ENCODE data around the gene TMEM178B.

Gene TMEM178B

GRCh38 chr7:141225916-141226618, 152.2 kb downstream of the TMEM178B start:
- DNase-seq = no peak

DNA sequence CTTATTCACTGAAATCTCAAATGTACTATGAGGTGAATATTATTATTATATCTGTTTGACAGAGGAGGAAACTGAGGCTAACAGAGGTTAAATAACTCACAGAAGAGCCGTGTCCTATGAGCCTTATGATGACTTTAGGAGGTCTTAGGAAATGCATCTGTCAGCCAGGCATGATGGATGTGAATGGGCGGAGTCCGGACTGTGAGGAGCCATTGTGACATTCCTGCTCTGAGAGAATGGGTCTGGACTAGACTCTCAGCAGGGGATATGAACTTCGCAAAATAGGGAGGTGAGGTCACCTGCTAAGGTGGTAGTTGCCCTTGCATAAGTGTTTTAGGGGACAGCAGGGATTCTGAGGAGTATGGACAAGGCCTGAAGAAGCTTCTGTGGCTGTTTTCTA, 153.6 kb downstream of the TMEM178B start:
- DNase-seq = no peak

DNA sequence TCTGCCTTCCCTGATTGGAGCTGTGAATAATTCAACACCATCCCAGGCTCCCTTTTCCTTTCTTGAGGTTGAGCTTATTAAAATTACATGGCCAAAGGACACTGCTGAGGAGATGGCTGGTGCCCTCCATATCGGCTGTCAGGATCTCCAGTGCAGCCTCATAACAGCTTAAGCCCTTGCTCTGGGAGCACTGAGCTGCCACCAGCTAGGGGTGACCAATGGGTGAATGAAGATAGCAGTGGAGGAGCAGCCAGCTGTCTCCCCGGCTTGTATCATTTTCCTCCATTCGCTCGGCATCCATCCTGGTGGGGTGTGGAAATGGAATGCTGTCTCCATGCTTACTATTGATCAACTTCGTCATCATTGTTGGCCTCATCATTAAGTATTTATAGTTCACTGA, 154.6 kb downstream of the TMEM178B start:
- no peak for DNase-seq

DNA sequence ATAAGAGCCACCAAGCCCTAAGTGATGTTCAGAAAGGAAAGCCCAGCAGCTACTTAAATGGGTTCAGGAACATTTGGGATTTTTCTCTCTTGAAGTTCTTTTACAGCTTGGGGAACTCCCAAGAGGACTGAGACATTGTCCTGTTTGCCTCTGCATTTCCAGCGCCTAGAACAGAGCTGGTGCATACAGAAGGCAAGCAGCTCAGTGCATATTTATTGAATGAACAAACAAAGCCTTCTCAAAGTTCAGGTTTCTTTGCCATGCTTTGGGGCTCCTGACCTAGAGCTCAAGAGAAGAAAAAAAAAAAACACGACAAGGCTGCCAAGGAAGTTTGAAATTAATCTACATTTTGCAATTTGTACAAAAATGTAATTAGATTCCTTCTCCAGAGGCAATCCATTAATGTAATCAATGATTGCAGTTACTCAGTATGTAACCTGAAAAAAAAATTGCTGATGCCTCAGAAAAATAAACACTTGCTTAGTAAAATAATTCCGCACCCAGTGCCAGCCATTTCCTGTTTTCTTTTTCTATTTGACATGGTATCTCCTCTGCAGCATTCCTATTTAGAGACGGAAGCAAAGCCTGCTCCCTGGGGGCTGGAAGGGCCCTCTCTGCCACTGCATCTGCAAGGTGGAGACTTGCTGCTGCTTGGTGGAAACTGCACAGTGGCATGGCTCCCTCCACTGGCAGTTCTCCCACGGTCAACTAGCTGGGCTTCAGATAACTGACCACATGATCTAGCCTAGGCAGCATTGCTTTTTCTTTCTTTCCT, 157.3 kb downstream of the TMEM178B start:
- DNase-seq = no peak

DNA sequence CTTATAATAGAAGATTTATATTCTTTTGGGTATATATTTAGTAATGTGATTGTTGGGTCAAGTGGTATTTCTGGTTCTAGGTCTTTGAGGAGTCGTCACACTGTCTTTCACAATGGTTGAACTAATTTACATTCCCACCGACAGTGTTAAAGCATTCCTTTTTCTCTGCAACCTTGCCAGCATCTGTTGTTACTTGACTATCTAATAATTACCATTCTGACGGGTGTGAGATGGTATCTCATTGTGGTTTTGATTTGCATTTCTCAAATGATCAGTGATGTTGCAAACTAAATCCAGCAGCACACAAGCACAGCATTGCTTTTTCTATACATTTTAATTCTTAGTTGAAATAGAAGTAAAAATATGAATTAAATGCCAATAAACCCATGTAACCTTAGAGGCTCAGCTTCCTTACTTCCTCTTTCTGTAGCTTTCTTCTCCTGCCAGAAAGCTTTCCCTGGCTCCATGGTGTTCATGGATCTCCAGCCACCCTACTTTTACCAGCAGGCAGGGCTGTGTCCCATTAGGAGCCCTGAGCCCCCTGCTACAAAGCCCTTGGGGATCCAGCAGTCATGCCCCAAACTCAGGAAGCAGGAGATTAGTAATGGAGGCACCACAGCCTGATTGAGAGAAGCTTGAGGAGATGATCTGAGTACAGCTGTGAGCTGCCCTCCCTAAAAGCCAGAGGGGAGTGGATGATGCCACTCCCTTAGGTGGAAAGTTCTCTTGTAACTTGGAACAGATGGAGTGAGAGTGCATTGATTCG, 158.6 kb downstream of the TMEM178B start:
- DNase-seq = no peak

DNA sequence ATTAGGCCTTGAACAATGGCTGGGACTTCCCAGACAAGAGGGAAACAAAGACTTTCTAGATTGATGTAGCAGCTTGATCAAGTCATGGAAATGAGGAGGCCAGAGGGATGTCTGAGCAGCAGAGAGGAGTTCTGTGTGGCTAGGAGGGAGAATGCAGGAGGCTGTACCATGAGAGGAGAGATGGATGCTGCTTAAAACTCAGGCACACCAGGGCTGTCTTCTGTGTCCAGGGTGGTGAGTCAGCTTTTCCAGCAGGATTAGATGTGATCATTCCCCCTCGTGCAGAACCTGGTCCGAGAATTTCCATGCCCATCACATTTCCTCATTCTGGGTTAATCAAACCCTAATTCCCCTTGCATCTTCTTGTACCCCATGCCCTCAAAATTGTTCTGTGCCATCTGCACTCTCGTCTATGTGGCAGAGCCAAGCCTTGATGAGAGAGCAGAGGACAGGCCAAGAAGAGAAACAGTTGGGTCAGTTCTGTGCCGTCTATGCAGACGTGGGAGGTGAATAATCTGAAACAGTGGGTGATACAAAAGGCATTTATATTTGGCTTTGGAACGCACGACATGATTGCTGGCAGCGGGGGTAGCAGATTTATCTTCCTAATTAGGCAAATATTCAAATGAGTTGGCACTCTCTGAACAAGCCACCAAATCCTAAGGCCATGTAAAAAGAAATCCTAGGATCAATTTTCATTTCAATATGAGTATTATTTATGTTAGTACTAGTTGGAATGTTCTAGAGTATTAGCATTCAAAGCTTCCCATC, 160.7 kb downstream of the TMEM178B start:
- no peak for DNase-seq

DNA sequence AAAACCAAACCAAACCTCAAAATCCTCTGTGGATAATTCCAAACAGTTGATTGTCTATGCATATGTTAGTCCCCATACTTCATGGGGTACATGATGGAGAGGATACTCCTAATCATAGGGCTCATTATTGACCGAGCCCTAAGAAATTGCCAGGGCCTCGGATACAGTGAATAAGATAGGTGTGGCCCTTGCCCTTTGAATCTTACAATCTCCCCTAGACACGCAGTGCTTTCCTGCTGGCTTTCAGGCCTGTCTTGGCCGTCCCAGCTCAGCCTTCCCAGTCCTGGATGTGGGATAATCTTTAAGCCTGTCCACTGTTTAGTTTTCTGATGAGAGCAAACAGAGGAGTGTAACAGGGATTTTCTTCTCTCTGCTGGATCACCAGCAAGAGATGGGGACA, 161.8 kb downstream of the TMEM178B start:
- DNase-seq = no peak

DNA sequence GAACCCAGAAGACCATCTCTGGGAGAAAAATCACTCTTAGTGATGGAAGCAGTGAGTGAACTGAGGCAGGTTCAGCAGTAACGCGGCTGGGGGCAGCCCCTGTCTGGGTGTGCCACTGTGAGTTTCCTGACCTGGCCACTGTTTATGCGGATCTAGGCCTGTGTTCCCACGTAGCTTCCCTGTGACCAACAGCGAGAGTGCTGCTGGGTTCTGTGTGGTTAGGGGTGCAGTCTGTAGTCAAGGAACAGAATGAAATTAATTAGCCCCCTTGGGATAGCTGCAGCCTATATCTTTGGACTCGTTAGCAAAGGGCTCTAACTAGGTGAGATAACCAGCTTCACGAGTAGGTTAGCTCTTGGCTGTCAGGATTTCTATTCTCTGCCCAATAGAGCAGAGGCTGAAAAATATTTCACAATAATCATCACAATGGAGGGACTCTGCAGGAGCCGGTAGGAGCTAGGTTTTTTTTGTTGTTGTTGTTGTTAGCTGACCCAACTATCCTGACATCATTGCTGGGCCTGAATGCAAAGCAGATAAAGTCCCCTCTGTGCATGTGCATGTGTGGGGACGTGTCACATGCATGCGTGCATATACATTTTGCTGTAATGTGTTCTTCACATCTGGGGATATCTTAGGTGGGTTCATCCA, 164.9 kb downstream of the TMEM178B start:
- no peak for DNase-seq

GRCh38 chr7:141239661-141240060, 165.8 kb downstream of the TMEM178B start:
- no peak for DNase-seq

DNA sequence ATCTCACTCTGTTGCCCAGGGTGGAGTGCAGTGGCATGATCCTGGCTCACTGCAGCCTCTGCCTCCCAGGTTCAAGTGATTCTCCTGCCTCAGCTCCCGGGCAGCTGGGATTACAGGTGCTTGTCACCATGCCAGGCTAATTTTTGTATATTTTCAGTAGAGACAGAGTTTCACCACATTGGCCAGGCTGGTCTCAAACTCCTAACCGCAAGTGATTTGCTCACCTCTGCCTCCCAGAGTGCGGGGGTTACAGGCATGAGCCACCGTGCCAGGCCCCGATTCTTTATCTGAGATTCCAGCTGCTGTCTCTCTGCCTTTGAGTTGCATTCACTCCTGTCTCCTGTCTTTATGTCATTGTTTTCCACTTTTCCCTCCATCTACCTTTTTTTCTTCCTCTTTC, 168.7 kb downstream of the TMEM178B start:
- DNase-seq = no peak

- DNase-seq = no peak
Observed at GRCh38 chr7:141243368-141243767, 169.5 kb downstream of the TMEM178B start.

DNA sequence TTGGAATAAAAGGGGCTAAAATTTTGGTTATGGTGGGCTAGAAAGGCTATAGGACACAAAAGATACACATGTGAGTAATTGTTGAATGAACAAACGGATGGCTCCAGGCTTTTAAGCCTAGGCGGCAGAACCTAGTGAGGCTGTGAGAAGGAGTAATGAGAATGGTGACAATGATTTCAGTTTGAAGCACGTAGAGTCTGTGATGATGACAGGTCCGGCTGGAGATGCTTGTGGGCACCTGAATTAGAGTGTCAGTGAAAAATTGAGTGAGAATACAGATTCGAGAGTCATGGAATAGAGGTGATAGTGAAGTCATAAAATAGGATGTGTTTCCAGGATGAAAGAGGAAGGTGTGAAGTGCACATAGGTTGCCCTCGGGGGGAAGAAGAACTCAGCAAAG, 170.6 kb downstream of the TMEM178B start:
- DNase-seq = no peak

GRCh38 chr7:141246426-141246825, 172.6 kb downstream of the TMEM178B start:
- no peak for DNase-seq

DNA sequence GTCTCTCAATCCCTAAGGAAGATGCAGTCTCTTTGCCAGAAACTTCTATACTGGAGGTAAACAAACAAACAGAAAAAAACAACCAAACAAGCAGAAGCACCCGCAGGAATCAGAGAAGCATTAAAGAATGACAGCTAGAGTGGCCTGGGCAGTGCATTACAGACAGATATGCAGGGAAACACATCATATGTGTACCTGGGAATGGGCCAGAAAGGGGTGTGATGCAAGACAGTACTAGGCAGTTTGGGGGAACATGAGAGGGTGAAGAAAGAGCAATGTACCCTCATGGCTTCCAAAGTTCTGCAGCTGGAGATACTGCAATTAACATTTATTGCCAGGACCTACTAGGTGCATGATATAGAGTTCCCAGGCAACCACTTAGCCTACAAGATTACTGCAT, 177.3 kb downstream of the TMEM178B start:
- no peak for DNase-seq

- no peak for DNase-seq
Observed at GRCh38 chr7:141251957-141252356, 178.1 kb downstream of the TMEM178B start.

DNA sequence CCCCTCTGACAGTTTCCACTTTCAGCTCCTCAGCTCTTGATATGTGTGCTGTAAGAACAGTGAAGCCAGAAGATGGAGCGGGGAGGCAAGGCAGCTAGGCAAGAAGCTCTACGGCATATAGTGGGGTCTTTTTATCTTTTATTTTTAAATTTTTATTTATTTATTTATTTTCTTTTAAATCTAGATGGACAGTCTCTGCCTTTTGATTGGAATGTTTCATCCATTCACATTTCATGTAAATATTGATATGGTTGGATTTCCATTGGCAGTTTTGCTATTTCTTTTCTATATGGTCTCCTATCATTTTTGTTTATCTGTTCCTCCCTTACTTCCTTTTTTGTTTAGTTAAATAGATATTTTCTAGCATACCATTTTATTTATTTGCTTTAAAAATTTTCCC, 183.7 kb downstream of the TMEM178B start:
- DNase-seq = no peak

GRCh38 chr7:141258559-141258958, 184.7 kb downstream of the TMEM178B start:
- no peak for DNase-seq

GRCh38 chr7:141262101-141263090, 188.5 kb downstream of the TMEM178B start:
- DNase-seq = no peak

DNA sequence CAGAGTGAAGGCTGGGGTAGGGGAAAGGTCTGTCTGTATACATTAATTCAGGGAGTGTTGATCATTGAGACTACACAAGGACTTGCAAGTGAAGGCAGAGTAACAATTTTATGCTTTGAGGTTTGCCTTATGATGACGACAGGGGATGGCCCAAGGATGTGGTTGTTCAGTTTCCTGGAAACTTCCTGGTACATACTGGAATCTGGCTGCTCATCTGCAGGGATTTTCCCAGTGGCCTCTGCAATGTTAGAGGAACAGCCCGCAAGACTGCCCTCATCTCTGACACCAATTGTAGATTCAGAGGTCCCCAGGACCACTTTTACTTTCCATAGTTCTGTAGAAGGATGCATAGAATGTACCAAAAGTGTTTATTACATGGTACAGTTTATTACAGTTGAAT, 189.6 kb downstream of the TMEM178B start:
- DNase-seq = no peak

- DNase-seq = no peak
Observed at GRCh38 chr7:141263983-141264382, 190.1 kb downstream of the TMEM178B start.

DNA sequence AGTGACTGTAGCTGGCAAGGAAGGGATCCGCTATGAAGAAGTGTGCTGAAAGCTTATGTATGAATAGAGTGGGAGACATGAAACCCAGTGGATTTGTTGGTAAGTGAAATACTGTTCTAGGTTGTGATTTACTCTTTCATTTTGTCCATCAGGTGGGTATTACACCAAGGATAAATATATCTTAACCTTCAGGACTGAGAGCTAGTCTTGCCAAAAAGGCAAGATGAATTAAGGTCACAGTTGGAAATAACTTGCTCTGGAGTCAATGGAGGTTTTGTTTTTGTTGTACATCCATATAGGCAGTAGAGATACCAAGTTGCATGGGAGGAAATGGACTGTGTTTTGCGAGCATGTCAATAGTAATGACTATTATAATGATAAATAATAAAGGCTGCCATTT, 190.6 kb downstream of the TMEM178B start:
- no peak for DNase-seq
